ENCODE measurements around the gene SLC39A11.
"Not testable (repeated sequence)": the region's sequence is repeated elsewhere in the genome, so short reads cannot be mapped to it uniquely, and the experiment has no call there.

The SLC39A11 gene

DNA sequence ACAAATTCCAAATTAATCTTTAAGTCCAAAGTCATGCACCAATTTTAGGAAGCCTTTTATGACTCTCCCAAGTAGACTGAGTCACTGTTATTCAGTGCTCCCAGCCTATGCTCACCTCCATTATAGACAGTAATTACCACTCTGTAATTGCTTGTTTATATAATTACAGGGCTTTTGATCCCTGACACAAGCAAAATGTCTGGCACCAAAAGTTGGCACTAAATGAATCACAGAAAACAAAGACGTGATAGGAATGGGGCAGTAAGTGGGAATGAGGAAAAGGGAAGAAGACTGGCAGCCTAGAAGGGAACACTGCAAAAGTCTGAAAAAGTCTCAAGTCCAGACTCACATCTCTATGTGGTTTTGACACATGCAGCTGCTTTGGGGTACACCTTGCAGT is 94.1 kb downstream of the SLC39A11 start:
- no peak overlapping the region for H3K4me3 ChIP-seq
- H3K27ac ChIP-seq, result no peak overlapping the region
- no peak for DNase-seq (ENCODE audit: low spot score)
- TF ChIP-seq, protein P1, sequence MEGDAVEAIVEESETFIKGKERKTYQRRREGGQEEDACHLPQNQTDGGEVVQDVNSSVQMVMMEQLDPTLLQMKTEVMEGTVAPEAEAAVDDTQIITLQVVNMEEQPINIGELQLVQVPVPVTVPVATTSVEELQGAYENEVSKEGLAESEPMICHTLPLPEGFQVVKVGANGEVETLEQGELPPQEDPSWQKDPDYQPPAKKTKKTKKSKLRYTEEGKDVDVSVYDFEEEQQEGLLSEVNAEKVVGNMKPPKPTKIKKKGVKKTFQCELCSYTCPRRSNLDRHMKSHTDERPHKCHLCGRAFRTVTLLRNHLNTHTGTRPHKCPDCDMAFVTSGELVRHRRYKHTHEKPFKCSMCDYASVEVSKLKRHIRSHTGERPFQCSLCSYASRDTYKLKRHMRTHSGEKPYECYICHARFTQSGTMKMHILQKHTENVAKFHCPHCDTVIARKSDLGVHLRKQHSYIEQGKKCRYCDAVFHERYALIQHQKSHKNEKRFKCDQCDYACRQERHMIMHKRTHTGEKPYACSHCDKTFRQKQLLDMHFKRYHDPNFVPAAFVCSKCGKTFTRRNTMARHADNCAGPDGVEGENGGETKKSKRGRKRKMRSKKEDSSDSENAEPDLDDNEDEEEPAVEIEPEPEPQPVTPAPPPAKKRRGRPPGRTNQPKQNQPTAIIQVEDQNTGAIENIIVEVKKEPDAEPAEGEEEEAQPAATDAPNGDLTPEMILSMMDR (IDR thresholded peaks at IDR 0.05), result no peak

DNA sequence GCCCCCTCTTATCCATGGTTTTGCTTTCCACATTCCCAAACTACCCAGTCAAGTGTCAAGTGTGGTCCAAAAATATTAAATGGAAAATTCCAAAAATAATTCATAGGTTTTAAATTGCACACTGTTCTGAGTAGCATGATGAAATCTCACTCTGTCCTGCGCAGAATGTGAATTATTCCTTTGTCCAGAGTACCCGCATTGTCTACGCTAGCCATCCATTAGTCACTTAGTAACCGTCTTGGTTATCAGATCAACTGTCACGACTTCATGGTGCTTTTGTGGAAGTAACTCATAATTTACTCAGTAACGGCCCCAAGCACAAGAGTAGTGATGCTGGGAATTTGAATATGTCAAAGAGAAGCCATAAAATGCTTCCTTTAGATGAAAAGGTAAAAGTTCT is 94.9 kb downstream of the SLC39A11 start:
- TF ChIP-seq, protein P1 (IDR thresholded peaks at IDR 0.05), result no peak
- Histone ChIP-seq H3K27ac (no peak overlapping the region), H3K4me3 (no peak overlapping the region)
- no peak for DNase-seq (ENCODE audit: low spot score)

DNA sequence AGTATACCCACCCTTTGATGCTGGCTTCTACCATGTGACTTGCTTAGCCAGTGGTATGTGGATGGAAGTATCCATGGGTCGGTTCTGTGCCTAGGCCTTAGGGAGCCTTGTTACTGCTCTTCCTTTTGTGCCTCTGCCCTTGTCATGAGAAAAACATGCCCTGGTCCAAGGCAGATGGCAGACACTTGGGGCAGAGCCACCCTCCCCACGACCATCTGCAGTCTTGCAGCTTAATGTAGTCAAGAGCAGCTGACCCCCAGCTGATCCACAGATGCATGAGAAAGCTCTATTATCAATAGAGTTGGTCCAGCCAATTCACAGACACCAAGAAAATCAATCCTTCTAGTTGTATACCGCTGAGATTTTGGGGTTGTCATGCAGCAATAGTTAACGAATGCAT is 95.7 kb downstream of the SLC39A11 start:
- H3K27ac ChIP-seq, result no peak overlapping the region
- TF ChIP-seq, protein P1 (IDR thresholded peaks at IDR 0.05), result no peak
- no peak for DNase-seq (ENCODE audit: low spot score)
- no peak overlapping the region for H3K4me3 ChIP-seq

DNA sequence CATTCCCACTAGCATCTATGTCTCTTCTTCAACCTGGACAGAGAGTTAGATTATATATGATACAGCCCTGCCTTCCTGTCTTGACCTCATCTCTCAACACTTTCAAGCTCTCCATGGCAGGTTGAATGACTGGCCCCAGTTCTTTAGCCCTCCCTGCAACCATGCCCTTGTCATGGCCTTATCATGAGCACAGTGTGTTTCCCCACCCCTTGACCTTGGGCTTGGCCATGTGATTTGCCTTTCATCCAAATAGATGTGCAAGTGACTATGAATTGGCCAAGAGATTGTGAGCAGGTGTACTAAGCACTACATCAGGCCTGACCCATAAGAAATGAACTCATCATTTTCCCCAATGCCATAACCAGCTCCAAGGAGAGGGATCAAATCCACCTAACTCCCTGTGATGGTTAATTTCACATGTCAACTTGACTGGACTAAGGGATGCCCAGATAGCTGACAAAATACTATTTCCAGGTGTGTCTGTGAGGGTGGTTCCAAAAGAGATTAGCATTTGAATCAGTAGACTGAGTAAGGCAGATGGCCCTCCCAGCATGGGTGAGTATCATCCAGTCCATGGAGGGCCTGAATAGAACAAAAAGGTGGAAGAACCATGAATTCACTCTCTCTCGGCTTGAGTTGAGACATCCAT is 97.4 kb downstream of the SLC39A11 start:
- Histone ChIP-seq H3K4me3 (no peak overlapping the region), H3K27ac (no peak overlapping the region)
- TF ChIP-seq, protein P1 (IDR thresholded peaks at IDR 0.05), result no peak
- DNase-seq (ENCODE audit: low spot score), result no peak

DNA sequence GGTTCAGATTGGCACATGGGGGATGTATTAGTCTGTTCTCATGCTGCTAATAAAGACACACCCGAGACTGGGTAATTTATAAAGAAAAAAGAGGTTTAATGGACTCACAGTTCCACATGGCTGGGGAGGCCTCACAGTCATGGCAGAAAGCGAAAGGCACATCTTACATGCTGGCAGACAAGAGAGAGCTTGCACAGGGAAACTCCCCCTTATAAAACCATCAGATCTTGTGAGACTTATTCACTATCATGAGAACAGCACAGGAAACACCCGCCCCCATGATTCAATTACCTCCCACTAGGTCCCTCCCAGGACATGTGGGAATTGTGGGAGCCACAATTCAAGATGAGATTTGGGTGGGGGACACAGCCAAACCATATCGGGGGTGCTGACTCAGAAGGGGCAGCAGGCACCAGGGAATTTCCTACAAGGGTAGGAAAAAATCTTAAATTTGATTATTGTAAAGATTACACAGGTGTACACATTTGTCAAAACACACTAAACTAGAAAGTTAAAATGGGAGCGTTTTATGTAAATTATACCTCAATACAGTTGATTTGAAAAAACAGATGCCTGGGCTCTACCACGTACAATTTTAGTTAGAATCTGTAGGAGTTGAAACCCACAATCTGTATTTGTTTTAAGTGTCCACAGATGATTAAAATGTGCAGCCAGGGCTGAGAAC is 99.6 kb downstream of the SLC39A11 start:
- not testable (repeated sequence) for H3K27ac ChIP-seq; DNase-seq (ENCODE audit: low spot score)

DNA sequence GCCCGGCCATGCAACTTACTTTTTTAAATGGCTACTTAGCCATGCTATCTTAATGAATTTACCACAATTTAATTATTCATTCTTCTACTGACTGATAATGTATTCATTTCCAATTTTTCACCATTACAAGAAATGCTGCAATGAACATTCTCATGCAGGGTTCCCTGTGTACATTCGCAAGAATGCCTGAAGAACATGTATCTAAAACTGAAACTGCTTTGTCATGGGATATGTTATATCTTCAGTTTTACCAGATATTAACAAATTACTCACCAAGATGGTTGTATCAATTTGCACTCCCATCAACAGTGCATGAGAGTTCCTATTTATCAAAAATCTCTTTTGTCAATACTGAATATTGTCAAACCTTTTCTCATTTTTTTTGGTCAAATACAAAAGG is 100.8 kb downstream of the SLC39A11 start:
- DNase-seq (ENCODE audit: low spot score), result no peak
- Histone ChIP-seq H3K4me3 (no peak overlapping the region), H3K27ac (no peak overlapping the region)
- TF ChIP-seq, protein P1 (IDR thresholded peaks at IDR 0.05), result no peak

More for the DNA sequence above, 99.6 kb downstream of the SLC39A11 start:
- H3K4me3 ChIP-seq, result not testable (repeated sequence)

DNA sequence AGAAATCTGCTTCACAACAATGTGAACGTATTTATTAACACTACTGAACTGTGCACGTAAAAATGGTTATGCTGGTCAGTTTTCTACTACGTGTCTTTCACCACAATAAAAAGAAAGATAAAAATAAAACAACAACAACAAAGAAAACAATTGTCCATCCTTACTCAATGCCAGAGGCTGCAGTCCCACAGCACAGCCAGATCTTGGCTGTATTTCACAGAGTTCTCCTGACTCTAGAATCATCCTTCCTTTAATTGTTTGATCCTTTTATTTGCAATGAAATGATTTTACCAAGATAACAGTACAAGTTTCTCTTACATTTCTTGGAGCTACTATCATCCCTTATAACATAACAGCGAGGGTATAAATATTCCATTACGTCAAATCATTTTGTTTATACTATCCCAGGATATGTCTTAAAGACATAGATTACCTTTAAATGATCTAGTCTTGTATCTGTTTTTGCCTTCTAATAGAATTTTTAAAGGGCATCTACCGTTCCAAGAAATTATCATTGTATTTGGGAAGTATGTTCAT is 103.3 kb downstream of the SLC39A11 start:
- TF ChIP-seq, protein P1 (IDR thresholded peaks at IDR 0.05), result no peak
- DNase-seq (ENCODE audit: low spot score), result no peak
- Histone ChIP-seq H3K4me3 (no peak overlapping the region), H3K27ac (no peak overlapping the region)

Measured in coronary artery (tissue), 2 donors.